HG03060 (cell line): Measurements from ENCODE around the gene ZNF365.
"Not testable (repeated sequence)": the region's sequence is repeated elsewhere in the genome, so short reads cannot be mapped to it uniquely, and the experiment has no call there.

Experiments used
- ATAC-seq: cut with Tn5 transposase; IDR thresholded peaks from one replicate; pipeline ENCODE4 v1.9.1; 2021; ENCODE audit warnings: low read depth, moderate number of reproducible peaks; ENCODE audit not compliant: unreplicated experiment

ZNF365 gene

GRCh38 chr10:62373995-62374861 lies at the start of gene ZNF365:
Gene ZNF365, plus strand, starts transcription at chr10:62374369. Its CDS starts 1,825 bp downstream, at chr10:62376194.
- ATAC-seq = no peak

GRCh38 chr10:62326176-62326575 lies 48.0 kb upstream of the ZNF365 start:
- ATAC-seq = no peak

GRCh38 chr10:62327885-62328284 lies 46.3 kb upstream of the ZNF365 start:
- ATAC-seq = no peak

- ATAC-seq = no peak
Observed at GRCh38 chr10:62330213-62330612, 44.0 kb upstream of the ZNF365 start.

GRCh38 chr10:62332406-62332805 lies 41.8 kb upstream of the ZNF365 start:
- ATAC-seq = no peak

- ATAC-seq = no peak
Observed at GRCh38 chr10:62333135-62333889, 40.9 kb upstream of the ZNF365 start.

GRCh38 chr10:62333988-62334682 lies 40.0 kb upstream of the ZNF365 start:
- no peak for ATAC-seq

GRCh38 chr10:62335326-62335725 lies 38.8 kb upstream of the ZNF365 start:
- ATAC-seq = no peak

GRCh38 chr10:62336404-62336803 lies 37.8 kb upstream of the ZNF365 start:
- ATAC-seq = no peak

- no peak for ATAC-seq
Observed at GRCh38 chr10:62341419-62341818, 32.8 kb upstream of the ZNF365 start.

GRCh38 chr10:62343000-62343399 lies 31.2 kb upstream of the ZNF365 start:
- no peak for ATAC-seq

GRCh38 chr10:62348029-62348428 lies 26.1 kb upstream of the ZNF365 start:
- no peak for ATAC-seq

GRCh38 chr10:62352356-62352970 lies 21.7 kb upstream of the ZNF365 start:
- ATAC-seq = no peak

GRCh38 chr10:62354916-62355315 lies 19.3 kb upstream of the ZNF365 start:
- ATAC-seq = no peak

- no peak for ATAC-seq
Observed at GRCh38 chr10:62356447-62356846, 17.7 kb upstream of the ZNF365 start.

- not testable (repeated sequence) for ATAC-seq
Observed at GRCh38 chr10:62358151-62358550, 16.0 kb upstream of the ZNF365 start.

GRCh38 chr10:62373639-62373994 lies 552 bp upstream of the ZNF365 start:
- no peak for ATAC-seq

GRCh38 chr10:62374862-62375710 lies 917 bp downstream of the ZNF365 start:
- no peak for ATAC-seq

GRCh38 chr10:62376071-62377025 lies 2.2 kb downstream of the ZNF365 start:
- no peak for ATAC-seq
